H1 (cell line): ENCODE data around the gene WFIKKN1. TPM values are rescaled to one million over a fixed set of nuclear protein-coding genes. Genes with fewer than 3 reads are reported as not detected.

Source experiments
- CTCF ChIA-PET: fragments of 300-600 bp; sonication (Branson Sonifier 250); formaldehyde crosslinking; loops from one replicate; lab custom pipeline; 2021; ENCODE audit not compliant: partially characterized antibody; lab: Charles Lee
- POLR2A ChIA-PET: fragments of 300-600 bp; sonication (Branson Sonifier 250); formaldehyde crosslinking; loops from one replicate; lab custom pipeline; 2021; ENCODE audit warnings: inconsistent platforms; ENCODE audit not compliant: partially characterized antibody; lab: Charles Lee
- DNase-seq, 2 experiments: peaks; one replicate each; pipeline versions ENCODE4 v3.0.0 to v3.0.0-alpha.2; 2010 to 2022; ENCODE audit warnings: low spot score in 2 of 2, low read depth in 1 of 2, mixed read lengths in 1 of 2
- FAIRE-seq: peaks from 2 replicates; lab custom pipeline; 2011; peaks lifted over from hg19 to GRCh38; lab: Jason Lieb, UNC
- H2AFZ ChIP-seq: 2 replicates; pipeline ENCODE4 v1.8.1; 2012; ENCODE audit warnings: low read length, inconsistent platforms
- H2AK5ac ChIP-seq: 2 replicates; pipeline ENCODE4 v1.6.1; 2013; ENCODE audit warnings: low read depth, low read length
- H2BK120ac ChIP-seq: replicated peaks from 2 replicates; pipeline ENCODE3; 2013; ENCODE audit warnings: low read depth, low read length, inconsistent platforms
- H2BK12ac ChIP-seq: 2 replicates; pipeline ENCODE4 v1.6.1; 2013; ENCODE audit warnings: low read depth, low read length
- H2BK15ac ChIP-seq: 2 replicates; pipeline ENCODE4 v1.6.1; 2013; ENCODE audit warnings: low read length
- H2BK20ac ChIP-seq: 2 replicates; pipeline ENCODE4 v1.6.1; 2013; ENCODE audit warnings: low read length
- H2BK5ac ChIP-seq: 2 replicates; pipeline ENCODE4 v1.6.1; 2013; ENCODE audit warnings: low read depth, low read length
- H3K14ac ChIP-seq: 2 replicates; pipeline ENCODE4 v1.6.1; 2013; ENCODE audit warnings: inconsistent platforms; ENCODE audit not compliant: insufficient read length
- H3K18ac ChIP-seq: 2 replicates; pipeline ENCODE4 v1.6.1; 2013; ENCODE audit warnings: low read length; ENCODE audit errors: extremely low read depth
- H3K23ac ChIP-seq: 2 replicates; pipeline ENCODE4 v1.6.1; 2013; ENCODE audit warnings: inconsistent platforms; ENCODE audit not compliant: insufficient read length
- H3K23me2 ChIP-seq: 2 replicates; pipeline ENCODE4 v1.6.1; 2013; ENCODE audit warnings: low read depth, low read length
- H3K27ac ChIP-seq: 2 replicates; pipeline ENCODE4 v1.6.1; 2011; ENCODE audit warnings: low read depth, low read length, inconsistent platforms
- H3K27me3 ChIP-seq, 4 experiments: replicated peaks in 1 of 4; 1 replicate in 1 of 4; 2 replicates in 3 of 4; pipeline versions ENCODE4 v1.6.1 to v1.8.1; 2011 to 2013; ENCODE audit warnings: low read length in 3 of 4, mild to moderate bottlenecking in 3 of 4, inconsistent platforms in 2 of 4, mixed read lengths in 2 of 4, moderate library complexity in 1 of 4; ENCODE audit not compliant: control insufficient read depth in 3 of 4, insufficient read depth in 3 of 4; ENCODE audit errors: extremely low read depth in 1 of 4
- H3K36me3 ChIP-seq, 4 experiments: 2 replicates each; pipeline versions ENCODE4 v1.6.1 to v1.8.1; 2011 to 2013; ENCODE audit warnings: mild to moderate bottlenecking in 4 of 4, low read length in 3 of 4, moderate library complexity in 2 of 4, control low read depth in 1 of 4, inconsistent platforms in 1 of 4; ENCODE audit not compliant: insufficient read depth in 4 of 4, control insufficient read depth in 2 of 4
- H3K4ac ChIP-seq: replicated peaks from 2 replicates; pipeline ENCODE3; 2013; ENCODE audit warnings: low read length, low read depth, mixed read lengths, inconsistent platforms; ENCODE audit not compliant: insufficient read length
- H3K4me1 ChIP-seq, 4 experiments: replicated peaks in 1 of 4; 1 replicate in 1 of 4; 2 replicates in 3 of 4; pipeline versions ENCODE4 v1.6.1 to v1.8.1; 2011 to 2013; ENCODE audit warnings: low read length in 3 of 4, inconsistent platforms in 2 of 4, mixed read lengths in 1 of 4; ENCODE audit not compliant: insufficient read depth in 4 of 4, control insufficient read depth in 3 of 4
- H3K4me2 ChIP-seq, 2 experiments: 2 replicates each; pipeline versions ENCODE4 v1.6.1 to v1.8.1; 2011 to 2013; ENCODE audit warnings: low read depth in 2 of 2, low read length in 2 of 2, control low read depth in 1 of 2, inconsistent platforms in 1 of 2, mild to moderate bottlenecking in 1 of 2; ENCODE audit not compliant: insufficient read depth in 1 of 2
- H3K4me3 ChIP-seq, 4 experiments: fragments of 200-600, 300-600 bp in 1 of 4; sonication (generic), shearing (Covaris generic), sonication (Bioruptor Twin) in 1 of 4; 2 replicates each; pipeline versions ENCODE4 v1.5.1 to v1.8.1; 2011 to 2016; ENCODE audit warnings: low read length in 4 of 4, low read depth in 3 of 4, control low read depth in 2 of 4, inconsistent platforms in 2 of 4, mild to moderate bottlenecking in 2 of 4, mixed read lengths in 1 of 4, moderate library complexity in 1 of 4; ENCODE audit not compliant: insufficient read depth in 2 of 4; ENCODE audit errors: extremely low read depth in 1 of 4
- H3K56ac ChIP-seq: replicated peaks from 2 replicates; pipeline ENCODE3; 2013; ENCODE audit warnings: low read depth, mild to moderate bottlenecking, mixed read lengths, low read length, inconsistent platforms; ENCODE audit not compliant: insufficient read length
- H3K79me1 ChIP-seq: 2 replicates; pipeline ENCODE4 v1.6.1; 2013; ENCODE audit warnings: low read depth, low read length, control low read depth
- H3K79me2 ChIP-seq, 2 experiments: 2 replicates each; pipeline versions ENCODE4 v1.6.1 to v1.8.1; 2012 to 2013; ENCODE audit warnings: low read length in 2 of 2, mild to moderate bottlenecking in 2 of 2, inconsistent platforms in 1 of 2; ENCODE audit not compliant: insufficient read depth in 2 of 2, control insufficient read depth in 1 of 2
- H3K9ac ChIP-seq, 4 experiments: replicated peaks in 1 of 4; 1 replicate in 1 of 4; 2 replicates in 3 of 4; pipeline versions ENCODE4 v1.6.1 to v1.8.1; 2011 to 2013; ENCODE audit warnings: low read depth in 3 of 4, low read length in 3 of 4, control low read depth in 2 of 4, mild to moderate bottlenecking in 2 of 4, moderate library complexity in 2 of 4, inconsistent platforms in 1 of 4; ENCODE audit errors: extremely low read depth in 1 of 4
- H3K9me3 ChIP-seq, 2 experiments: 2 replicates each; pipeline versions ENCODE4 v1.6.1 to v1.8.1; 2012 to 2013; ENCODE audit warnings: mild to moderate bottlenecking in 2 of 2, moderate library complexity in 2 of 2, control low read depth in 1 of 2, inconsistent platforms in 1 of 2, low read depth in 1 of 2, low read length in 1 of 2, mixed read lengths in 1 of 2; ENCODE audit not compliant: insufficient read depth in 2 of 2
- H4K20me1 ChIP-seq, 2 experiments: replicated peaks in 1 of 2; 2 replicates each; pipeline versions ENCODE3 to v1.8.1; 2011 to 2013; ENCODE audit warnings: inconsistent platforms in 2 of 2, low read length in 2 of 2, mild to moderate bottlenecking in 1 of 2; ENCODE audit not compliant: insufficient read depth in 2 of 2, control insufficient read depth in 1 of 2
- H4K5ac ChIP-seq: 2 replicates; pipeline ENCODE4 v1.6.1; 2013; ENCODE audit warnings: low read length, low read depth, mixed read lengths, inconsistent platforms; ENCODE audit not compliant: insufficient read length
- H4K8ac ChIP-seq: 2 replicates; pipeline ENCODE4 v1.8.0; 2013; ENCODE audit warnings: mild to moderate bottlenecking, moderate library complexity, low read length, inconsistent platforms; ENCODE audit not compliant: insufficient read depth; ENCODE audit errors: extremely low read depth
- H4K91ac ChIP-seq: replicated peaks from 2 replicates; pipeline ENCODE3; 2013; ENCODE audit warnings: low read length, mixed read lengths, inconsistent platforms; ENCODE audit not compliant: insufficient read length
- BACH1 ChIP-seq: IDR thresholded peaks from 2 replicates; pipeline ENCODE4 v1.6.1; 2012; ENCODE audit warnings: low read length, improper control_type of control experiment
- CHD2 ChIP-seq: IDR thresholded peaks from 2 replicates; pipeline ENCODE4 v1.6.1; 2012; ENCODE audit warnings: low read length, improper control_type of control experiment
- JUN ChIP-seq: IDR thresholded peaks from 2 replicates; pipeline ENCODE4 v1.6.1; 2011; ENCODE audit warnings: low read depth, mild to moderate bottlenecking, improper control_type of control experiment, low read length
- NRF1 ChIP-seq: IDR thresholded peaks from 2 replicates; pipeline ENCODE4 v1.6.1; 2011; ENCODE audit warnings: mild to moderate bottlenecking, low read depth, low read length, improper control_type of control experiment
- RAD21 ChIP-seq, 2 experiments: IDR thresholded peaks in 1 of 2; conservative IDR thresholded peaks in 1 of 2; 2 replicates each; pipeline ENCODE4 v1.6.1; 2011; ENCODE audit warnings: low read depth in 2 of 2, low read length in 2 of 2, improper control_type of control experiment in 1 of 2, inconsistent platforms in 1 of 2, mild to moderate bottlenecking in 1 of 2, moderate library complexity in 1 of 2
- RNF2 ChIP-seq: fragments of 200-900, 300-1000 bp; sonication (generic); IDR thresholded peaks from 2 replicates; pipeline ENCODE4 v1.7.1; 2016; ENCODE audit warnings: borderline replicate concordance, low read depth, mild to moderate bottlenecking, antibody characterized with exemption, low read length; ENCODE audit not compliant: poor library complexity, severe bottlenecking; ENCODE audit errors: missing control alignments
- SIN3A ChIP-seq, 2 experiments: IDR thresholded peaks in 1 of 2; conservative IDR thresholded peaks in 1 of 2; 2 replicates each; pipeline ENCODE4 v1.6.1; 2011 to 2012; ENCODE audit warnings: low read length in 2 of 2, improper control_type of control experiment in 1 of 2, low read depth in 1 of 2, mild to moderate bottlenecking in 1 of 2
- SIRT6 ChIP-seq: IDR thresholded peaks from one replicate; pipeline ENCODE4 v1.7.1; 2012; ENCODE audit warnings: low read length, inconsistent platforms
- SP2 ChIP-seq: IDR thresholded peaks from 2 replicates; pipeline ENCODE4 v1.6.1; 2012; ENCODE audit warnings: mild to moderate bottlenecking, low read length, inconsistent platforms
- USF2 ChIP-seq: IDR thresholded peaks from 2 replicates; pipeline ENCODE4 v1.6.1; 2011; ENCODE audit warnings: low read length, improper control_type of control experiment
- WGBS, 2 experiments: shearing (Covaris generic) in 1 of 2; methylation state at CpG; one replicate each; pipeline versions ENCODE4 v1.1.6 to v1.1.7; 2013 to 2015; ENCODE audit warnings: low lambda C conversion rate in 2 of 2, mixed read lengths in 2 of 2, inconsistent platforms in 1 of 2, low coverage in 1 of 2, missing lambda C conversion rate in 1 of 2; ENCODE audit not compliant: insufficient replicate concordance in 2 of 2, insufficient coverage in 1 of 2, insufficient read length in 1 of 2; ENCODE audit errors: extremely low coverage in 1 of 2, missing lambda C conversion rate in 1 of 2; 5-methylcytosine and 5-hydroxymethylcytosine counted together
- polyA plus RNA-seq, 7 experiments: library from polyadenylated mRNA; depleted of rRNA in 3 of 7; stranded (reverse) in 5 of 7; unstranded in 2 of 7; fragments of >200 nt in 5 of 7; fragments of 200-250 nt in 2 of 7; gene quantifications; 1 replicate in 5 of 7; 2 replicates in 1 of 7; 4 replicates in 1 of 7; pipeline versions ENCODE4 v1.2.1 to v1.2.3, GENCODE V29; 2011 to 2013; ENCODE audit warnings: missing spikeins in 2 of 7, mixed read lengths in 2 of 7
- total RNA-seq: library from RNA; stranded (reverse); fragmentation: NEBNext Ultra II Directional; extraction: Animal tissue kit (Norgen Biotek cat#: 25700); gene quantifications from 2 replicates; pipeline ENCODE4 v1.2.1, GENCODE V29; 2021
- TF ChIP-seq, protein P1 (sequence below): IDR thresholded peaks from 2 replicates; pipeline ENCODE4 v1.6.1; 2012; ENCODE audit warnings: inconsistent platforms

The WFIKKN1 gene
- total and polyA plus RNA-seq, 2 of the 8 experiments (the other 6 are each of a cell fraction or from before 2014, with no cell fraction given) = 11.4 to 15.8 TPM

DNA sequence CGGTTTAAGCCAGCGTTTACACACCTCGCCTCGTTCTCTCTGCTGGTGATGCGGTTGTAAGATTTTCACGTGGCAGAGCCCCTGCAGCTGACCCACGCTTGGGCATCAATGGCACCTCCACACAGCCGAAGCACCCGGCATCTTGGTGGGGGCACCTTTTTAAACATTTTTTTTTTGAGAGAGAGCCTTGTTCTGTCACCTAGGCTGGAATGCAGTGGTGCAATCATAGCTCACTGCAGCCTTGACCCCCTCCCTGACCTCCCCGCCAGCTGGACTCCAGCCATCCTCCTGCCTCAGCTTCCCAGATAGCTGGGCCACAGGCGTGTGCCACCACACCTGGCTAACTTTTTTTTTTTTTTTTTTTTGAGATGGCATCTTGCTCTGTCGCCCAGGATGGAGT, 23.2 kb downstream of the WFIKKN1 start:
- peaks cover 0 to 2% (median under 1%) of the 10 kb centered on the region in 4 experiments; a peak in 2 of 7 replicates for H3K4me1 ChIP-seq
- no peak overlapping the region for H3K27ac ChIP-seq
- DNase-seq = no peak
- H3K36me3 ChIP-seq = peaks cover 0 to 44% (median 2%) of the 10 kb centered on the region in 4 experiments; a peak in 3 of 8 replicates
- no peak overlapping the region for H2AK5ac ChIP-seq
- no peak overlapping the region for H2BK15ac ChIP-seq
- CTCF ChIA-PET = interaction anchor here (0.5 to 7.9 kb wide), 7 partner anchors 10 to 78 kb away, joined by 3 to 104 read pairs (median 3); partner anchors contain the start of gene RHOT2
- H2AFZ ChIP-seq = no peak overlapping the region
- no peak overlapping the region for H3K4me3 ChIP-seq
- H3K4ac ChIP-seq = no peak overlapping the region
- H2BK12ac ChIP-seq = no peak overlapping the region
- H4K5ac ChIP-seq = no peak overlapping the region
- H3K9me3 ChIP-seq = no peaks in the 10 kb centered on the region
- peaks cover 2% of the 10 kb centered on the region; the same call in 1 of the 2 replicates for H3K23me2 ChIP-seq
- 91% methylated on average over 11 of the region's 12 CpGs; no CpG with 5 or more reads in 1 of the 2 experiments for WGBS, 2 experiments
- no peak overlapping the region for H3K4me2 ChIP-seq
- no peaks in the 10 kb centered on the region for H3K79me1 ChIP-seq
- H2BK20ac ChIP-seq = no peak overlapping the region
- no peaks in the 10 kb centered on the region for H3K27me3 ChIP-seq
- H3K18ac ChIP-seq = no peak overlapping the region
- H3K14ac ChIP-seq = no peak overlapping the region
- H3K9ac ChIP-seq = no peak overlapping the region
- TF ChIP-seq RAD21 (IDR thresholded peaks at IDR 0.05 in 1 of 2, conservative IDR thresholded peaks at IDR 0.05 in 1 of 2; ENCODE audit: low read depth in 2 of 2, low read length in 2 of 2) = no peak
- TF ChIP-seq USF2 = no peak
- TF ChIP-seq SP2 = no peak
- no peak for TF ChIP-seq BACH1
- no peak for TF ChIP-seq NRF1
- no peak for TF ChIP-seq SIN3A (conservative IDR thresholded peaks at IDR 0.05 in 1 of 2, IDR thresholded peaks at IDR 0.05 in 1 of 2; ENCODE audit: low read depth in 1 of 2, low read length in 2 of 2)
- no peak for TF ChIP-seq JUN
- TF ChIP-seq RNF2 = no peak
- TF ChIP-seq SIRT6 = no peak
- no peak for TF ChIP-seq CHD2
- TF ChIP-seq, protein P1, sequence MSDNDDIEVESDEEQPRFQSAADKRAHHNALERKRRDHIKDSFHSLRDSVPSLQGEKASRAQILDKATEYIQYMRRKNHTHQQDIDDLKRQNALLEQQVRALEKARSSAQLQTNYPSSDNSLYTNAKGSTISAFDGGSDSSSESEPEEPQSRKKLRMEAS = no peak
- H3K23ac ChIP-seq = no peak overlapping the region
- H4K8ac ChIP-seq = no peak overlapping the region
- no peak overlapping the region for H3K56ac ChIP-seq
- H2BK5ac ChIP-seq = no peak overlapping the region
- FAIRE-seq = no peak
- H3K79me2 ChIP-seq = no peaks in the 10 kb centered on the region
- peaks cover 0 to 2% of the 10 kb centered on the region in 2 experiments for H4K20me1 ChIP-seq
- POLR2A ChIA-PET = interaction anchor here (0.5 to 0.7 kb wide), 3 partner anchors 9 to 66 kb away, joined by 3 read pairs; no protein-coding TSS in a partner anchor
- H4K91ac ChIP-seq = no peak overlapping the region
- H2BK120ac ChIP-seq = no peak overlapping the region
